ENCODE data around the gene NCR3LG1. TPM values are rescaled to one million over a fixed set of nuclear protein-coding genes. Genes with fewer than 3 reads are reported as not detected.

NCR3LG1 gene
- total RNA-seq, 1 experiment from 2014 or later: 1.4 TPM

DNA sequence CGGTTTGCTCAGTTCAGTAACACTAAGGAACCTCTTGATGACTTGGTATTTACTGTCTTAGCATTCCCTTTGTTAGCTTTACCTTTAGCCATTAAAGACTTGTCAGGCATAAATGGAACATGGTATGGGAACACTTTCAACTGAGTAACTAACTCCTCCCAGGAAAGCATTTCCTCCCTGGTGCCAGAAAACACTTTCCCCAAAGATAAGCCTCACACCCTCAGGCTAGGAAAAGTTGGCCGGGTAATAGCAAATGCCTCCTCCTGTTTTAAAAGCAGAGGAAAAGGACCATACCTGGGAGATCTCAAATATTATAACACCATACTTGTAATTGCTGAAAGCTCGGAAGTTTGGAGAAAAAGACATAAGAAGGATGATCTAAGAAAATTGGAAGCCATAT is 24.9 kb downstream of the NCR3LG1 start:
- H3K4me1 ChIP-seq (ENCODE audit: insufficient read depth, low read length): no peaks in the 10 kb centered on the region
- no peak overlapping the region for H3K27ac ChIP-seq (ENCODE audit: insufficient read length, low read depth, low read length)
- H2BK120ac ChIP-seq (ENCODE audit: low read depth, low read length, poor library complexity, severe bottlenecking): no peak overlapping the region
- no peak overlapping the region for H2BK5ac ChIP-seq (ENCODE audit: insufficient read length, low read length)
- H4K5ac ChIP-seq (ENCODE audit: insufficient read length, low read depth, low read length): no peak overlapping the region
- no peak overlapping the region for H3K4me2 ChIP-seq (ENCODE audit: insufficient read depth, insufficient read length, low read length)
- H3K56ac ChIP-seq (ENCODE audit: insufficient read length, low read depth, low read length): no peak overlapping the region
- H4K91ac ChIP-seq (ENCODE audit: insufficient read length, low read depth, low read length): no peak overlapping the region
- no peak overlapping the region for H3K23ac ChIP-seq (ENCODE audit: insufficient read length, low read depth, low read length)
- H3K79me2 ChIP-seq (ENCODE audit: insufficient read depth, low read length): no peaks in the 10 kb centered on the region
- Mint-ChIP-seq H3K4me3 (no peak overlapping the region), H3K36me3 (ENCODE audit: insufficient read depth in 1 of 3, low read depth in 3 of 3) (peaks cover 19 to 32% (median 22%) of the 10 kb centered on the region in 3 experiments), H3K4me1 (peaks cover 0 to 2% of the 10 kb centered on the region in 2 experiments; a peak in 1 of 4 replicates), H3K27me3 (ENCODE audit: low read depth) (peaks cover 6% of the 10 kb centered on the region), H3K27ac (no peak overlapping the region), H3K9me3 (peaks cover 37 to 48% of the 10 kb centered on the region in 2 experiments)
- H3K4ac ChIP-seq (ENCODE audit: low read depth, low read length): no peak overlapping the region
- no peak overlapping the region for H2AK5ac ChIP-seq (ENCODE audit: insufficient read length, low read length)
- no peak overlapping the region for H3K18ac ChIP-seq (ENCODE audit: insufficient read length, low read depth, low read length)
- DNase-seq: no peak
- no CpG with 5 or more reads among the region's 3 CpGs for WGBS (ENCODE audit: extremely low coverage, insufficient read length, low lambda C conversion rate)
- H4K8ac ChIP-seq (replicated peaks; ENCODE audit: insufficient read length, low read depth, low read length): no peak overlapping the region
- TF ChIP-seq, protein P1, sequence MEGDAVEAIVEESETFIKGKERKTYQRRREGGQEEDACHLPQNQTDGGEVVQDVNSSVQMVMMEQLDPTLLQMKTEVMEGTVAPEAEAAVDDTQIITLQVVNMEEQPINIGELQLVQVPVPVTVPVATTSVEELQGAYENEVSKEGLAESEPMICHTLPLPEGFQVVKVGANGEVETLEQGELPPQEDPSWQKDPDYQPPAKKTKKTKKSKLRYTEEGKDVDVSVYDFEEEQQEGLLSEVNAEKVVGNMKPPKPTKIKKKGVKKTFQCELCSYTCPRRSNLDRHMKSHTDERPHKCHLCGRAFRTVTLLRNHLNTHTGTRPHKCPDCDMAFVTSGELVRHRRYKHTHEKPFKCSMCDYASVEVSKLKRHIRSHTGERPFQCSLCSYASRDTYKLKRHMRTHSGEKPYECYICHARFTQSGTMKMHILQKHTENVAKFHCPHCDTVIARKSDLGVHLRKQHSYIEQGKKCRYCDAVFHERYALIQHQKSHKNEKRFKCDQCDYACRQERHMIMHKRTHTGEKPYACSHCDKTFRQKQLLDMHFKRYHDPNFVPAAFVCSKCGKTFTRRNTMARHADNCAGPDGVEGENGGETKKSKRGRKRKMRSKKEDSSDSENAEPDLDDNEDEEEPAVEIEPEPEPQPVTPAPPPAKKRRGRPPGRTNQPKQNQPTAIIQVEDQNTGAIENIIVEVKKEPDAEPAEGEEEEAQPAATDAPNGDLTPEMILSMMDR (conservative IDR thresholded peaks at IDR 0.05): no peak
- H2BK20ac ChIP-seq (ENCODE audit: low read depth, low read length, poor library complexity, severe bottlenecking): no peak overlapping the region
- H3T11ph ChIP-seq (ENCODE audit: low read length): no peak overlapping the region
- H4K20me1 ChIP-seq (ENCODE audit: control insufficient read depth, insufficient read depth, insufficient read length): no peaks in the 10 kb centered on the region
- no peak overlapping the region for H3K14ac ChIP-seq (ENCODE audit: insufficient read depth, low read length)
- H2BK12ac ChIP-seq (ENCODE audit: insufficient read length, low read depth, low read length): no peak overlapping the region
- H2BK15ac ChIP-seq (ENCODE audit: low read depth, low read length): no peak overlapping the region
- no peak overlapping the region for H3K9ac ChIP-seq (ENCODE audit: extremely low read depth, insufficient read length, low read length)
- H3K79me1 ChIP-seq (ENCODE audit: insufficient read depth, low read depth, low read length, poor library complexity, severe bottlenecking): no peaks in the 10 kb centered on the region
- no peak overlapping the region for H2AFZ ChIP-seq (ENCODE audit: low read length)
- H3K27me3 ChIP-seq (ENCODE audit: insufficient read depth, low read length): no peaks in the 10 kb centered on the region
- no peaks in the 10 kb centered on the region for H3K23me2 ChIP-seq (ENCODE audit: insufficient read length, low read depth, low read length, poor library complexity, severe bottlenecking)
- H3K9me3 ChIP-seq (ENCODE audit: control insufficient read depth, low read depth, low read length): peaks cover 40% of the 10 kb centered on the region
